Measurements from ENCODE around the gene BIRC6.
"Not testable (repeated sequence)": the region's sequence is repeated elsewhere in the genome, so short reads cannot be mapped to it uniquely, and the experiment has no call there.

Gene BIRC6

GRCh38 chr2:32622570-32623310, 265.9 kb downstream of the BIRC6 start:
- no peak for DNase-seq

- no peak for DNase-seq
Measured at GRCh38 chr2:32623311-32623706, 266.5 kb downstream of the BIRC6 start.

- DNase-seq, result no peak
Measured at GRCh38 chr2:32624812-32625211, 268.0 kb downstream of the BIRC6 start.

- DNase-seq, result no peak
Measured at GRCh38 chr2:32626639-32627221, 269.9 kb downstream of the BIRC6 start.

- DNase-seq, result peak in 1 of 2 donors; percentile 43
Measured at GRCh38 chr2:32627441-32627813, 270.6 kb downstream of the BIRC6 start.

- DNase-seq, result peak; percentile 97 to 98
Measured at GRCh38 chr2:32627814-32628579, 271.2 kb downstream of the BIRC6 start, which contains the start of gene TTC27. Gene TTC27, plus strand, starts transcription at chr2:32628050. Its CDS starts 243 bp downstream, at chr2:32628293.

- DNase-seq, result no peak
Measured at GRCh38 chr2:32632089-32632488, 275.3 kb downstream of the BIRC6 start.

- no peak for DNase-seq
Measured at GRCh38 chr2:32633040-32633439, 276.2 kb downstream of the BIRC6 start.

- not testable (repeated sequence) for DNase-seq
Measured at GRCh38 chr2:32638548-32638947, 281.7 kb downstream of the BIRC6 start.

GRCh38 chr2:32641180-32641579, 284.4 kb downstream of the BIRC6 start:
- no peak for DNase-seq

GRCh38 chr2:32647180-32647651, 290.4 kb downstream of the BIRC6 start:
- no peak for DNase-seq

GRCh38 chr2:32652555-32653209, 295.9 kb downstream of the BIRC6 start:
- no peak for DNase-seq

GRCh38 chr2:32656069-32656468, 299.2 kb downstream of the BIRC6 start:
- DNase-seq, result no peak

- no peak for DNase-seq
Measured at GRCh38 chr2:32663864-32664263, 307.0 kb downstream of the BIRC6 start.

- no peak for DNase-seq
Measured at GRCh38 chr2:32666704-32667103, 309.9 kb downstream of the BIRC6 start.

GRCh38 chr2:32668254-32668653, 311.4 kb downstream of the BIRC6 start:
- DNase-seq, result no peak

Measured in inflammatory macrophage (primary cell).